HK-2 (cell line): Measurements from ENCODE around the gene RXRA.
A peak's percentile ranks its signal among the peaks of the same experiment; 100 is the strongest.

Source experiments
- DNase-seq: peaks from one replicate; pipeline ENCODE4 v3.0.0-alpha.2; 2018; ENCODE audit not compliant: unreplicated experiment

Gene RXRA

GRCh38 chr9:134367061-134367460, 40.8 kb downstream of the RXRA start:
- DNase-seq, result no peak

GRCh38 chr9:134367791-134368490, 41.7 kb downstream of the RXRA start:
- no peak for DNase-seq

GRCh38 chr9:134368571-134368970, 42.3 kb downstream of the RXRA start:
- DNase-seq, result no peak

GRCh38 chr9:134369416-134370212, 43.4 kb downstream of the RXRA start:
- DNase-seq, result no peak

- no peak for DNase-seq
These were observed 43.9 kb downstream of the RXRA start for GRCh38 chr9:134370213-134370492.

- no peak for DNase-seq
These were observed 44.4 kb downstream of the RXRA start for GRCh38 chr9:134370638-134371037.

- no peak for DNase-seq
These were observed 45.5 kb downstream of the RXRA start for GRCh38 chr9:134371731-134372130.

- peak; percentile 70 for DNase-seq
These were observed 46.5 kb downstream of the RXRA start for GRCh38 chr9:134372581-134373267.

- DNase-seq, result no peak
These were observed 47.0 kb downstream of the RXRA start for GRCh38 chr9:134373269-134373668.

- no peak for DNase-seq
These were observed 47.7 kb downstream of the RXRA start for GRCh38 chr9:134373953-134374300.

GRCh38 chr9:134374301-134375010, 48.2 kb downstream of the RXRA start:
- no peak for DNase-seq

- no peak for DNase-seq
These were observed 48.7 kb downstream of the RXRA start for GRCh38 chr9:134375011-134375390.

- DNase-seq, result no peak
These were observed 49.5 kb downstream of the RXRA start for GRCh38 chr9:134375430-134376385.

GRCh38 chr9:134376386-134377142, 50.3 kb downstream of the RXRA start:
- DNase-seq, result no peak

GRCh38 chr9:134377143-134377484, 50.9 kb downstream of the RXRA start:
- DNase-seq, result no peak

GRCh38 chr9:134377976-134378375, 51.7 kb downstream of the RXRA start:
- DNase-seq, result no peak

- DNase-seq, result no peak
These were observed 52.7 kb downstream of the RXRA start for GRCh38 chr9:134378901-134379338.

- DNase-seq, result no peak
These were observed 53.6 kb downstream of the RXRA start for GRCh38 chr9:134379831-134380365.

GRCh38 chr9:134380542-134381271, 54.5 kb downstream of the RXRA start:
- no peak for DNase-seq

GRCh38 chr9:134381272-134381661, 55.0 kb downstream of the RXRA start:
- no peak for DNase-seq
